HCT116 (cell line): Measurements from ENCODE around the gene RSPH9. TPM values are rescaled to one million over a fixed set of nuclear protein-coding genes. Genes with fewer than 3 reads are reported as not detected.

Experiments used
- ATAC-seq: fragments of 200-7000 bp; cut with Tn5 transposase; 2 replicates; pipeline ENCODE4 v1.9.1; 2020; ENCODE audit warnings: mild to moderate bottlenecking, moderate library complexity
- BruUV-seq: library from RNA; stranded (reverse); fragments of 400-500 nt; replicated peaks from 2 replicates; lab custom pipeline; 2021; lab: Mats Ljungman, UMichigan
- CTCF ChIA-PET: fragments of 300-600 bp; sonication (Branson Sonifier 250); formaldehyde crosslinking; loops from one replicate; lab custom pipeline; 2021; ENCODE audit warnings: antibody characterized with exemption; lab: Charles Lee
- POLR2A ChIA-PET: fragments of 300-600, 350-600 bp; sonication (Branson Sonifier 250); formaldehyde crosslinking; loops from one replicate; lab custom pipeline; 2021; ENCODE audit warnings: antibody characterized with exemption; lab: Charles Lee
- RAD21 ChIA-PET, 2 experiments: fragments of 300-600 bp; sonication (Branson Sonifier 250); formaldehyde crosslinking; loops; one replicate each; lab custom pipeline; 2023; ENCODE audit warnings: low total read pairs in 2 of 2; ENCODE audit not compliant: uncharacterized antibody in 2 of 2, unreplicated experiment in 2 of 2, low non-redundant PET in 1 of 2; lab: Charles Lee
- DNase-seq: peaks from one replicate; pipeline ENCODE4 v3.0.0-alpha.2; 2010; ENCODE audit warnings: low read depth, low spot score
- H2AFZ ChIP-seq: fragments of 200-600 bp; shearing (Covaris generic), sonication (generic); 2 replicates; pipeline ENCODE4 v1.6.1; 2017; ENCODE audit warnings: low read depth, mixed run types, mixed read lengths, antibody characterized with exemption, low read length; ENCODE audit not compliant: poor library complexity, severe bottlenecking
- H3K27ac ChIP-seq: 2 replicates; pipeline ENCODE4 v1.5.1; 2012; ENCODE audit warnings: low read depth, low read length
- H3K27me3 ChIP-seq: fragments of 200-600 bp; sonication (generic); 2 replicates; pipeline ENCODE4 v1.6.1; 2016; ENCODE audit warnings: mixed run types, low read length, mixed read lengths; ENCODE audit not compliant: insufficient read depth
- H3K36me3 ChIP-seq, 2 experiments: fragments of 200-500 bp in 1 of 2; fragments of 200-600 bp in 1 of 2; sonication (Bioruptor generic) in 1 of 2; sonication (generic) in 1 of 2; 2 replicates each; pipeline versions ENCODE4 v1.5.1 to v1.6.1; 2014 to 2016; ENCODE audit warnings: low read length in 2 of 2, inconsistent platforms in 1 of 2, mixed read lengths in 1 of 2, mixed run types in 1 of 2; ENCODE audit not compliant: insufficient read depth in 2 of 2, control insufficient read depth in 1 of 2
- H3K4me1 ChIP-seq, 2 experiments: fragments of 200-600 bp in 1 of 2; sonication (generic) in 1 of 2; 2 replicates each; pipeline versions ENCODE4 v1.5.1 to v1.6.1; 2012 to 2017; ENCODE audit warnings: low read length in 2 of 2, inconsistent platforms in 1 of 2, mild to moderate bottlenecking in 1 of 2, mixed read lengths in 1 of 2, mixed run types in 1 of 2, moderate library complexity in 1 of 2; ENCODE audit not compliant: insufficient read depth in 2 of 2, control insufficient read depth in 1 of 2
- H3K4me2 ChIP-seq: fragments of 200-600 bp; sonication (generic); 2 replicates; pipeline ENCODE4 v1.6.1; 2017; ENCODE audit warnings: mixed run types, low read length, mixed read lengths
- H3K4me3 ChIP-seq, 2 experiments: fragments of 200-600 bp in 1 of 2; sonication (generic) in 1 of 2; replicated peaks in 1 of 2; 2 replicates each; pipeline ENCODE4 v1.5.1; 2011 to 2016; ENCODE audit warnings: low read length in 2 of 2, control low read depth in 1 of 2, low read depth in 1 of 2, mild to moderate bottlenecking in 1 of 2, mixed read lengths in 1 of 2, mixed run types in 1 of 2
- H3K79me2 ChIP-seq: fragments of 200-600 bp; sonication (generic); 2 replicates; pipeline ENCODE4 v1.6.1; 2017; ENCODE audit warnings: mild to moderate bottlenecking, mixed run types, low read length, moderate library complexity, mixed read lengths; ENCODE audit not compliant: insufficient read depth
- H3K9ac ChIP-seq: fragments of 200-600 bp; sonication (generic); 2 replicates; pipeline ENCODE4 v1.6.1; 2016; ENCODE audit warnings: low read length, mixed read lengths
- H3K9me2 ChIP-seq: fragments of 200-600 bp; sonication (generic), shearing (Covaris generic); 2 replicates; pipeline ENCODE4 v1.6.1; 2017; ENCODE audit warnings: mixed run types, mild to moderate bottlenecking, moderate library complexity; ENCODE audit not compliant: insufficient read depth
- H3K9me3 ChIP-seq, 2 experiments: fragments of 200-500 bp in 1 of 2; fragments of 200-600 bp in 1 of 2; sonication (Bioruptor generic) in 1 of 2; sonication (generic) in 1 of 2; 2 replicates each; pipeline ENCODE4 v1.6.1; 2014 to 2017; ENCODE audit warnings: low read length in 2 of 2, mixed read lengths in 2 of 2, inconsistent platforms in 1 of 2, low read depth in 1 of 2, mild to moderate bottlenecking in 1 of 2, mixed run types in 1 of 2, moderate library complexity in 1 of 2; ENCODE audit not compliant: control insufficient read depth in 1 of 2, insufficient read depth in 1 of 2
- H4K20me1 ChIP-seq: fragments of 200-600 bp; sonication (generic), shearing (Covaris generic); 2 replicates; pipeline ENCODE4 v1.6.1; 2017; ENCODE audit warnings: mixed run types, mild to moderate bottlenecking, moderate library complexity; ENCODE audit not compliant: insufficient read depth
- ATF3 ChIP-seq: IDR thresholded peaks from 2 replicates; pipeline ENCODE4 v1.6.1; 2012
- CEBPB ChIP-seq: IDR thresholded peaks from 2 replicates; pipeline ENCODE4 v1.6.1; 2012; ENCODE audit warnings: low read depth
- CTCF ChIP-seq, 3 experiments: fragments of 200-600 bp in 1 of 3; sonication (generic) in 1 of 3; IDR thresholded peaks in 2 of 3; conservative IDR thresholded peaks in 1 of 3; 2 replicates each; pipeline ENCODE4 v1.5.1; 2012 to 2017; ENCODE audit warnings: low read depth in 2 of 3, low read length in 2 of 3, antibody characterized with exemption in 1 of 3, borderline replicate concordance in 1 of 3, control low read depth in 1 of 3, mild to moderate bottlenecking in 1 of 3, mixed read lengths in 1 of 3, mixed run types in 1 of 3, moderate library complexity in 1 of 3; ENCODE audit not compliant: insufficient read depth in 1 of 3
- EGR1 ChIP-seq: IDR thresholded peaks from 2 replicates; pipeline ENCODE4 v1.6.1; 2012; ENCODE audit warnings: low read depth
- EZH2 ChIP-seq: fragments of 200-600 bp; sonication (generic); IDR thresholded peaks from 2 replicates; pipeline ENCODE4 v1.6.1; 2017; ENCODE audit warnings: antibody characterized with exemption, mixed run types
- EZH2phosphoT487 ChIP-seq: fragments of 200-600 bp; IDR thresholded peaks from 2 replicates; pipeline ENCODE4 v1.6.1; 2018; ENCODE audit warnings: antibody characterized with exemption, borderline replicate concordance
- FOSL1 ChIP-seq: IDR thresholded peaks from 2 replicates; pipeline ENCODE4 v1.6.1; 2012; ENCODE audit warnings: low read depth
- JUND ChIP-seq: IDR thresholded peaks from 2 replicates; pipeline ENCODE4 v1.6.1; 2012
- POLR2A ChIP-seq: IDR thresholded peaks from 2 replicates; pipeline ENCODE4 v1.7.0; 2011; ENCODE audit warnings: borderline replicate concordance; ENCODE audit not compliant: insufficient read depth, insufficient read length; ENCODE audit errors: extremely low read depth
- POLR2AphosphoS5 ChIP-seq: IDR thresholded peaks from 2 replicates; pipeline ENCODE4 v1.6.1; 2011; ENCODE audit warnings: mild to moderate bottlenecking, low read depth, low read length, moderate library complexity
- RAD21 ChIP-seq: IDR thresholded peaks from 2 replicates; pipeline ENCODE4 v1.6.1; 2012; ENCODE audit warnings: low read depth, mild to moderate bottlenecking
- REST ChIP-seq: IDR thresholded peaks from 2 replicates; pipeline ENCODE4 v1.6.1; 2012; ENCODE audit warnings: low read depth
- SRF ChIP-seq: IDR thresholded peaks from 2 replicates; pipeline ENCODE4 v1.6.1; 2012; ENCODE audit warnings: low read depth
- TCF7L2 ChIP-seq: IDR thresholded peaks from 2 replicates; pipeline ENCODE4 v1.7.0; 2011; ENCODE audit warnings: borderline replicate concordance, inconsistent platforms; ENCODE audit not compliant: insufficient read depth, insufficient read length; ENCODE audit errors: extremely low read depth
- YY1 ChIP-seq: IDR thresholded peaks from 2 replicates; pipeline ENCODE4 v1.6.1; 2011; ENCODE audit warnings: low read length, low read depth, moderate library complexity, mild to moderate bottlenecking; ENCODE audit not compliant: insufficient replicate concordance; ENCODE audit errors: extremely low read depth
- ZFX ChIP-seq: fragments of 450-650 bp; IDR thresholded peaks from 2 replicates; pipeline ENCODE4 v1.6.1; 2017
- ZNF274 ChIP-seq: fragments of 200-500 bp; sonication (Bioruptor generic); IDR thresholded peaks from 2 replicates; pipeline ENCODE4 v1.6.1; 2014; ENCODE audit warnings: mild to moderate bottlenecking, low read depth, low read length, inconsistent platforms
- intact Hi-C: fragments of 100-400 bp; cut with micrococcal nuclease; formaldehyde crosslinking; loops from 2 replicates; pipeline ENCODE4 v1.10.0; 2022
- total RNA-seq: library from RNA; stranded (reverse); gene quantifications from one replicate; pipeline ENCODE4 v1.2.1, GENCODE V29; 2021; ENCODE audit not compliant: unreplicated experiment
- TF ChIP-seq, protein P1 (sequence below): IDR thresholded peaks from 2 replicates; pipeline ENCODE4 v1.6.1; 2012

RSPH9 gene
- total RNA-seq, 1 experiment from 2014 or later = not detected

DNA sequence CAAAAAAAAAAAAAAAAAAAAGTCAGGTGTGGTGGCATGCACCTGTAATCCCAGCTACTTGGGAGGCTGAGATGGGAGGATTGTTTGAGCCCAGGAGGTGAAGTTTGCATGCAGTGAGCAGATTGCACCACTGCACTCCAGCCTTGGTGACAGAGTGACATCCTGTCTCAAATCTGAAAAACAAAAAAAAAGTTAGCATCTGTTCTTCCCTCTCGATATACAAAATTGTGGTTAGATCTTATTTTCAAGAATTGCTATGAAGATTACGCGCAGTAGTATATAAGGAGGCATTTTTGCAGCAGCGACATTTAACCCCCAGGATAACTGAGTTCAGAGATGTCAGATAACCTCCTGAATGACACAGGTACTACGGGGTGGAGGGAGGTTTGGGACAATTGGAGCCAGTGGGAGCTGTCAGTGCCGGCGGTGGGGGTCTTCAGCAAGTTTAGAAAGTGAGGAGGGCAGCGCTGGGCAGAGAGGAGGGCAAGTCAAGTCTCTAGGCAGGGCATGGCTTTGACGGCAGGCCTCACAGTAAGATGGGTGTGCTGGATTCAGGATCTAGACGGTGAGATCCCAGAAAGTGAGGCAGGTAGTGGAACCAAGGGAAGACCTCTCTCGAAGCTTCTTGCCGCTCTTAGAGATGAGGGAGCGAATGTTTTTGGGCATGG lies 68.9 kb downstream of the RSPH9 start:
- ATAC-seq = no peak
- Histone ChIP-seq H2AFZ (no peak overlapping the region), H3K9me2 (no peaks in the 10 kb centered on the region), H3K27ac (no peak overlapping the region), H4K20me1 (no peaks in the 10 kb centered on the region), H3K27me3 (0 out of 2 replicates have a peak, but pooled peaks cover 4% of the 10 kb centered on the region), H3K4me2 (no peak overlapping the region), H3K36me3 (no peaks in the 10 kb centered on the region), H3K4me3 (no peak overlapping the region), H3K79me2 (no peaks in the 10 kb centered on the region), H3K4me1 (no peaks in the 10 kb centered on the region), H3K9ac (no peak overlapping the region), H3K9me3 (no peaks in the 10 kb centered on the region)
- ChIA-PET RAD21 (no interaction called here), CTCF (interaction anchor here (0.7 kb wide), 1 partner anchor 56 kb away, joined by 3 read pairs; no protein-coding TSS in a partner anchor), POLR2A (no interaction called here)
- intact Hi-C loops = no loop called here
- DNase-seq = no peak
- TF ChIP-seq REST = no peak
- no peak for TF ChIP-seq EZH2
- no peak for TF ChIP-seq RAD21
- no peak for TF ChIP-seq POLR2AphosphoS5
- TF ChIP-seq ATF3 = no peak
- no peak for TF ChIP-seq ZNF274
- TF ChIP-seq POLR2A = no peak
- no peak for TF ChIP-seq TCF7L2
- TF ChIP-seq CEBPB = no peak
- no peak for TF ChIP-seq ZFX
- no peak for TF ChIP-seq JUND
- TF ChIP-seq, protein P1, sequence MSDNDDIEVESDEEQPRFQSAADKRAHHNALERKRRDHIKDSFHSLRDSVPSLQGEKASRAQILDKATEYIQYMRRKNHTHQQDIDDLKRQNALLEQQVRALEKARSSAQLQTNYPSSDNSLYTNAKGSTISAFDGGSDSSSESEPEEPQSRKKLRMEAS = no peak
- TF ChIP-seq FOSL1 = no peak
- no peak for TF ChIP-seq CTCF (IDR thresholded peaks at IDR 0.05 in 2 of 3, conservative IDR thresholded peaks at IDR 0.05 in 1 of 3; ENCODE audit: borderline replicate concordance in 1 of 3, insufficient read depth in 1 of 3, low read depth in 2 of 3, low read length in 2 of 3)
- TF ChIP-seq YY1 = no peak
- no peak for TF ChIP-seq EGR1
- TF ChIP-seq EZH2phosphoT487 = no peak
- no peak for TF ChIP-seq SRF
- BruUV-seq = no TSS peak
